NCI-H1694 treated with DMSO at 0.1 percent for 48 hours (cell line): Measurements from ENCODE around the gene XDH.

Experiments
- DNase-seq: peaks from one replicate; lab custom pipeline; 2025; lab: John Stamatoyannopoulos, UW

The XDH gene

GRCh38 chr2:31331156-31331555 lies 83.4 kb downstream of the XDH start:
- no peak for DNase-seq

DNA sequence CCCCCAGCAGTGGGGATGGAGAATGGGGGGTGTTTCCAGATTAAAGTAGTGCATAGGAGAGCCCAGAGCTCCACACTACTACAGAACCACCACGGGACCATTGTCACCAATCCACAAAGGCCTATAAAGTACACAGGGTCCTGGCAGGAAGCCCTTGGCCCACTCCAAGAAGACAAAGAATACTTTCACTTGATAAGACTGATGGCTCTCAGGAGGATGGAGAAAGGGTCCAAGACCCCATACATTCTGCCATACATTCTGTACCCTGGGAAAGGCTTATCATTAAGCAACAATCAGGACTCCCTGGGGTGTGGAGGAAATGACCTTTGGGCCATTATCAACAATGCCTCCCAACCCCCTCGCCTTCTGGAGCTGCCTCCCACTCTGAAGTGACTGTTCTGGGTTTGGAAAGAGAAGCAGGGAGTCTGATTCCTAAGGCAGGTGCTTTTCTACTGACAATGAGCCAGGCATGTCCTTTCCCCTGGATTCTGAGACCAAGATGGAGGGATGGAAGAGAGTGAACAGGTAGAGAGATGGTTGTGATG lies 85.4 kb downstream of the XDH start:
- no peak for DNase-seq

- no peak for DNase-seq
Observed at GRCh38 chr2:31328026-31328425, 86.5 kb downstream of the XDH start.

DNA sequence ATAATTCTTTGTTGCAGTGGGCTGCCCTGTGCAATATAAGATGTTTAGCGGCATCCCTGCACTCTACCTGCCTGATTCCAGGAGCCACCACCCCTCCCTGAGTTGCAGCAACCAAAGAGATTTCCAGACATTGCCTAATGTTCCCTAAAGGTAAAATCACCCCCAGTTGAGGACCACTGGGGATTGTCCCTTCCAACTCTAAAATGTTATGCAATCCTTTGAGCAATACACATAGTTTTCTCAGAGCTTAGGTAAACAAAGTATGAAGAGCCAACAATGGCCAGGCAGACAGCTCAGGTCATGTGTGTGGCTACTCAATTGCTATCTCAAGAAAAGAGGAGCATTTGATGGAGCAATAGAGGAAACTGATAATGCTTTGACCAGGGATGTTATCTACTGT lies 87.0 kb downstream of the XDH start:
- no peak for DNase-seq

GRCh38 chr2:31324016-31324633 lies 90.4 kb downstream of the XDH start:
- DNase-seq, result no peak

- no peak for DNase-seq
Observed at GRCh38 chr2:31322371-31322770, 92.2 kb downstream of the XDH start.

DNA sequence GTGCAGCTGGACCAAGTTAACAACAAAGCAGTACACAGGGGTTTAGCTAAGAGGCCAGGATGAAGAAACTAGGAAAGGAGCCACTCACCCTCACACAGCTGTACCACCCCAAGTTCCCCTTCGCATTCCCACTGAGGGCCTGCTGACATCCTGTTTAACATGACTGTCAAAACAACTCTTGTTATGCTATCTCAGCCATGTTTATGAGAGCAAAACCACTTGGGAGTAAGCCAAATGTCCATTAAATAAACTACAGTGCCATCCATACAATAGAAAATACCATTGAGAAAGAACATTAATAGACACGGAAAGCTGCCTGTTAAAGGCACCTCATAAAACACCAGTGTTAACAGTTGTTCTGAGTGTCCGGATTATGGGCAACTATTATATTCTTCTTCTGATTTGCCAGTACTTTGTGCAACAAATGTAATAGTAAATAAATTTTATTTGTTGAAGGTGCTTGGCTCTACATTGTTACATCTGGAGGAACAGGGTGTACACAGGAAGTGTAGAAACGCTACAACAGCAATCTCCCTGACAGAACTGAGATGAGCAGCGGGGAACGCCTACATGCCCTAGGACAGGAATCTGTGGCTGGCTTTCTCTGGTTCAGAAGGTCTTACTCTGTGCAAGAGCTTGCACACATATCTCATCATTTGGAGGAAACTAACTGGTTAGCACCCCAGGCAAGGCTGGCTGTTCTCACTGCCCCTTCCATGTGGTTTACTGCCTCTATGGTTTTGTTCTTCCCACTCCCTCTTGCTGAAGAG lies 95.0 kb downstream of the XDH start:
- no peak for DNase-seq

DNA sequence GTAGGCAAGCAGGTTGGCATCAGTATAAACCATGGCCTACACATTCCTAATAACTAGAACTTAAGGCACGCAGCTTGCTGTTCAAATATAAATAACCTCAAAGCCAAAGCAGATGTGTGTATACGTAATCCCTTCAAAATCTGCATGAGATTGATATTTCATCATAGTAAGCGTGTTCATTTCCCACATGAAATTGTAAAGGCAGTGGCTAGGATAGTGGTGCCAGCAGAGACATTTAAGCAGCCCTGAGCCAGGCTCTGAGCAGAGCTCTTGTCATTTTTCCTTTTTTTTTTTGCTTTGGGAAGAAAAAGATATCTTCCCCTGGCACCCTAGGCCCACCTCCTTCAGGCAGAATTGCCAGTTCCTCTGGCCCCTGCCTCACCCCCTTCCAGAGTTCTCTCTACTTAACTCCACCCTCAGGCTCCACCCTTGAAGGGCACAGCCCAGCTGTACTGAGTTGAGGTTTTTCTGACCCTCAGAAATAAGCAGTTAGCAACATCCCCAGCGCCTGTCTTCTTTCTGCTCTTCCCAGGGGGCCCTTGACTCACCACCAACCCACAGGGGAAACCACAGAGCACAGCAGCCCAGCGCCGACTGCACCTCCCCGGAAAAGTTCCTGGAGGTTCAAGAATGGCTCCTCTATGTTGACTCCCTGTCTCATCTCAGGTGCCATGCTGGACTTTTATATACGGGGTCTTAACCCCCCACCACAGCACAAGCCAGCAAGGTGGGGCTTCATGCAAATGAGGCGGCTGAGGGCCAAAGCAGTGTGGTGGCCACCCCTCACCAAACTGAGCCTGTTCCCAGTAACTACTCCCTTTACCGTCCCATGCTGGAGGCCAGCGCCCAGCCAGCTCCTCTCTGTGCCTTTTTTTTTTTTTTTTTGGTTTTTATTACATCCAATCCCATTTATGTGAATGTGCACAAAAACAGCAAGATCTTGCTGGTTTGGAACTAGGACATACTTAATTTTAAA lies 95.9 kb downstream of the XDH start:
- DNase-seq, result no peak

DNA sequence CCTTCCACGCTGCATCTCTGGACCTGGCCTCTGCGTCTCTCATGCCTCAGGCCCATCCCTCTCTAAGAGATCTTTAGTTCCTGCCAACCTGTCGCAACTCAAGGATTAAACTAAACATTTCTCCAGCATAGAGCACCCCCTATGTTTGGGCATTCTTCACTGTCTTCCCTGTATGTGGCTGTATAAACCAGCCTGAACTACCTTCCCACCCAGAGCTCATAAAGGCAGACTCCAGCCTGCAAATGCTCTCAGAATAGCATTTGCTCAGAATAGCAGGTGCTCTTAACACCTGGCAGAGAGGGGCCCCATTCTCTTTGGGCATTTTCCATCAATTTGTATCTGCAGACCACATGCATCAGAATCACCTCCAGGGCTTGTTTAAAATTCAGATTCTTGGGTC lies 97.1 kb downstream of the XDH start:
- DNase-seq, result no peak

GRCh38 chr2:31314761-31315160 lies 99.8 kb downstream of the XDH start:
- DNase-seq, result no peak

GRCh38 chr2:31312898-31313297 lies 101.6 kb downstream of the XDH start:
- no peak for DNase-seq

- DNase-seq, result no peak
Observed at GRCh38 chr2:31304816-31305215, 109.7 kb downstream of the XDH start.

DNA sequence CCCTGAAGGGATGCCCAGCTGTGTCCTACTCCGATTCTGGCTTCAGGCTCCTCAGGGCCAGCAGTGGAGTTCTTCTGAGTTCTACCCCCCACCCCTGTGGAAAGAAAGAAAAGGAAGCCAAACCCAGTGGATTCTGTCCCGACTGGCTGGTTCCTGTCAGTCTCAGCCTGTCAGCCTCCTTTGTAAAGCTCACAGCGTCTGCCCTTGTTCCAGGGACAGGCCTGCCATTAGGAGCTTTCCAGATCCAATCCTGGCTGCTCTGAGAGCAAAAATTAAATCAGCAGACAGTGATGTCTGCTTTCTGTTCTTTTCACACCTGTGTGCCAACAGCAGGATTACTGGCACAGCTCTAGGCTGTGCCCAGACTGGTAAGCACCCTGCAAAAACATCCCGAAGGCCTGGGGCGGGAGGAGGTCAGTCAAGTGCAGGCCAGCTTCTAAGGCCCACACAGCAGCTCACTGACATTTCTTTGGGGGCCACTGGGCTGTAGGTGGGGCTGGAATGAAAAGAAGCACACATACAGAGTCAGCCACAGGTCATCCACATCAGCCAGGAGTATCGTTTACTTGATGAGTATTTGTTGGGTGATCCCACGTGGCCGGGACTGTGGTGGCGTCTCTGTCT lies 111.5 kb downstream of the XDH start:
- DNase-seq, result no peak

GRCh38 chr2:31300309-31300708 lies 114.2 kb downstream of the XDH start:
- no peak for DNase-seq

DNA sequence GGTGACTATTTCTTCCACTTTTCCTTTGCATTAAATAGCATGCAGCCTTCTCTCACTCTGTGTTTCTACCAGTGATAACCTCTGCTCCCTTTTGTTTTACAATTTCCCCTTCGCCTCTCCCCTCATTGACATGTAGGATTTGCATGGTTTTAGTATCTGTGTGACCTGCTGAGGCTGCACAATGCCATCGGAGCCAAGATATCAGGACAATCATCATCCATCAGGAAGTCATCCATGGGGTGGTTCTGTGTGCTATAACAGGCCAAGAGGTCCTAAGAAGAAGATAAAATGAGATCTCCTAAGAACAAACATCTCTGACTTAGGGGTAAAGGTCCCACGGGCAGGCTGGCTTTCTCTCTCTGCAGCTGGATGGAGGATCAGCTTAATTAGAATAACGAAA lies 115.0 kb downstream of the XDH start:
- no peak for DNase-seq

DNA sequence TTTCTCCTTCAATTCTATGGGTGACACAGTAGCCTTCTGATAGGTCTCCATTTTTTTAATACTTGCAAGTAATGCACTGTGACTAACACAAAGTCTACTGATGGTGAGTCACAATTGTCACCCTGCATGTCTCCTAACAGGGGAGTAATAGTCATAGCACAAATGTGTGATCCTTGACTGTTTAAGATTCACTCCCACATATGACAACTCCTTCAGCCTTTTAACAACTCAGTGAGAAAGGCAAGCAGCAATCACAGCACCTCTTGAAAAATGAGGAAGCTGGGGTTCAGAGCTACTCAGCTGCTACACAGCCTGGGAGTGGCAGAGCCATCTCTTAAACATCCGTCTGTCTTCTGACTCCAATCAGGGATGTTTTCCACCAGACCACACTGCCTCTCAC lies 116.8 kb downstream of the XDH start:
- DNase-seq, result no peak

DNA sequence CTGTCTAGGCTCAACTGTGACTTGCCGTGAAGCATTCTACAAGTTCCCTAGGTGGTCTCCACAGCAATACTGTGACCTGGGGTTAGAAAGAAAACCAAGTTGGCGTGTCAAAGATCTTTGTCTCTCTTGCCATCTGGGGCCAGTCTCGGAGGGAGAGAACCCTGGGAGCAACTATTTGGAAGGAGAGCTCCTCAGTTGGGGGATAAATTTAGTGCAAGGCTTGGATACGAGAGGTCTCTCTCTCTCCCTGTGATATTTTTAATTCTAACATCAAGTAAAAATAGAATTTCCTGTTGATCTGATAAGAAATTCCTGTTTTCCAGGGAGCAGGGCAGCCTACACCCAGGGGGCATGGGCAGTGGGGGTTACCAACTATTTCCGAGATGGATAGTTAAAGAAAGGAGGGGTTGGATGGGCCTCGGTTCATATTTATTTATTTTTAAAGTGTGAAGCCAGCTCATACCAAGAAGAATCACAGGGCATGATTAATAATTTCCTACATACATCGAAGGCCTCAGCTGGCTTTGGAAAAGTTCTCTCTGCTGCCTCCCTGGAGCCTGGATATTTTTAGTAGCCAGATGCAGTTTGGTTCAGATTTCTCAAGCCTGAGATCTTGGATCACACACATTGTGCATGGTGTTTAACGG lies 117.8 kb downstream of the XDH start:
- DNase-seq, result no peak

GRCh38 chr2:31294196-31294595 lies 120.3 kb downstream of the XDH start:
- DNase-seq, result no peak

DNA sequence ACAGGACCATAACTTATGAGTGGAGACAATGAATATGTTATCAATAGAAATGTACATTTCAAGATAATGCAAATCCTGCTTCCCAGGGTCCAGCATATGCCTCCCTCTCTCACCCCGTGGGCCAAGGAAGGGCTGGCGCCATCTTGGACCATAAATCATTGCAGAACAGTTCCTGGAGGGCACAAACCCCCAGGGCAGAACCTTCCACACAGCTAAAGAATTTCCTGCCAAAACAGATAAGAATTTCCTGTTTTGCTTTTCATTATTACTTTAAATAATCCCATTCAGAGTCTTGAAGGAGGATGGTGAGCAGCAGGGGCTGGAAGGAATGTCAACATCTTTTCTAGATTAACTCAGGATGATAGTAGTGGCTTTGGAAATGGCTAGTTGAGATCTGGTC lies 126.9 kb downstream of the XDH start:
- no peak for DNase-seq

GRCh38 chr2:31286961-31287550 lies 127.5 kb downstream of the XDH start:
- no peak for DNase-seq

GRCh38 chr2:31286230-31286629 lies 128.3 kb downstream of the XDH start:
- DNase-seq, result no peak
